AG09309 (cell line): ENCODE data around the gene SASH3.
"Not testable (repeated sequence)": the region's sequence is repeated elsewhere in the genome, so short reads cannot be mapped to it uniquely, and the experiment has no call there.

Source experiments
- DNase-seq: peaks from one replicate; pipeline ENCODE4 v3.0.0-alpha.2; 2010; ENCODE audit warnings: low read depth
- H3K4me3 ChIP-seq: 2 replicates; pipeline ENCODE4 v1.5.1; 2011; ENCODE audit warnings: mild to moderate bottlenecking, low read depth, low read length, moderate library complexity; ENCODE audit not compliant: control insufficient read depth
- TF ChIP-seq, protein P1 (sequence below): IDR thresholded peaks from 2 replicates; pipeline ENCODE4 v1.5.1; 2011; ENCODE audit warnings: mild to moderate bottlenecking, low read depth, low read length, inconsistent platforms; ENCODE audit not compliant: insufficient read depth, control insufficient read depth; ENCODE audit errors: missing control alignments

SASH3 gene

DNA sequence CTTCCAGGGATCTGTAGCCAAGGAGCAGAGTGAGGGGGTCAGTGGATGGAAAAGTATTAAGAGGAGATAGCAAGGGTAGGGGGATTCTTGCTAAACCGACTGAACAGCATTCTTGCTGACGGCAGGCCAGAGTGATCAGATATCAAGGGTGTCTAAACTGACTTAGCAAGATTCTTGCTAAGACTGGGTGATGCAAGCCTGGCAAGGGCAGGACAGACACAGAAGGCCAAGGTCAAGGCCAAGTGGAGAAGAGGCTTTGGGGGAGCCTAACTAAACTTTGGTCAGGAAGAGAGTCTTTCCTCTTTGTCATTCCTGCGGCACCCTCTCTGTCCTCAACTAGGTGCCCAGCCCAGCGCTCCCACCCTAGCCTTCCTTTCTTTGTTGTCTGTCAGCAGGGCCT, 40.2 kb upstream of the SASH3 start:
- TF ChIP-seq, protein P1, sequence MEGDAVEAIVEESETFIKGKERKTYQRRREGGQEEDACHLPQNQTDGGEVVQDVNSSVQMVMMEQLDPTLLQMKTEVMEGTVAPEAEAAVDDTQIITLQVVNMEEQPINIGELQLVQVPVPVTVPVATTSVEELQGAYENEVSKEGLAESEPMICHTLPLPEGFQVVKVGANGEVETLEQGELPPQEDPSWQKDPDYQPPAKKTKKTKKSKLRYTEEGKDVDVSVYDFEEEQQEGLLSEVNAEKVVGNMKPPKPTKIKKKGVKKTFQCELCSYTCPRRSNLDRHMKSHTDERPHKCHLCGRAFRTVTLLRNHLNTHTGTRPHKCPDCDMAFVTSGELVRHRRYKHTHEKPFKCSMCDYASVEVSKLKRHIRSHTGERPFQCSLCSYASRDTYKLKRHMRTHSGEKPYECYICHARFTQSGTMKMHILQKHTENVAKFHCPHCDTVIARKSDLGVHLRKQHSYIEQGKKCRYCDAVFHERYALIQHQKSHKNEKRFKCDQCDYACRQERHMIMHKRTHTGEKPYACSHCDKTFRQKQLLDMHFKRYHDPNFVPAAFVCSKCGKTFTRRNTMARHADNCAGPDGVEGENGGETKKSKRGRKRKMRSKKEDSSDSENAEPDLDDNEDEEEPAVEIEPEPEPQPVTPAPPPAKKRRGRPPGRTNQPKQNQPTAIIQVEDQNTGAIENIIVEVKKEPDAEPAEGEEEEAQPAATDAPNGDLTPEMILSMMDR, result no peak
- no peak for DNase-seq
- no peak overlapping the region for H3K4me3 ChIP-seq

DNA sequence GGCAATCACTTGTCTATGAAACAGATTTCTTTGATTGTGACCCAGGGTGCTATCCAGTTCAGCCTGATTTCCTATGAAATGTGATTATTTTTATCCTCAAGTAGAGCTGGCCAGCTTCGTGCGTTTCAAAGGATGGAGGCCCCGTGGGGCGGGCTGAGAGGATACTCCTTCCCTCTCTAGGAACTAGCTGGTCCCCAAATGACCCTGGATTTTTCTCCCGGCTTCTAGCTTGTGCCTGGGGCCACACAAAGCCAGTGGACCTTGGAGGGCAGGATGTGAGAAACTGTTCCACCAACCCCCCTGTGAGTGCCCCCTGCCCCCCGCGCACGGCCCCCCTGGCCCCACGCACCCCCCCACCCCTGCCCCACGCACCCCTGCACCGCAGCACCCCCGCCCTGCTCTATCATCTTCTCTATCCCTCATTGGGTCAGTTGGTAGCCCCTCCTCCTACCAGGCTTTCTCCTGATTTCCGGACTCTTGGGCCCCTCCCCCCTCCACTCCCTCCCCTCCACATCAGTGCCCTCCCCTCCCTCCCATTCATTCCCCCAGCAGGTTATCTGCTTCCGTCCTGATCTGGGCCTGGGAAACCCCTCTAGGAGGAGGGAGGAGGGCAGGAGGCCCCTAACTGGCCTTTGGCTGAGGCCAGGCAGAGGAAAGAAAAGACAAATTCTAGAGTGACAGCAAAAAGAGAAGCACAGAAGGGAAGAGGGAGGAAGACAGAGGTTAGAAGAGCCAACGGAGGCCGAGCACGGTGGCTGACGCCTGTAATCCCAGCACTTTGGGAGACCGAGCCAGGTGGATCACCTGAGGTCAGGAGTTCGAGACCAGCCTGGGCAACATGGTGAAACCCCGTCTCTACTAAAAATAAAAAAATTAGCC, 37.6 kb upstream of the SASH3 start:
- TF ChIP-seq, protein P1, result no peak
- no peak overlapping the region for H3K4me3 ChIP-seq
- no peak for DNase-seq

DNA sequence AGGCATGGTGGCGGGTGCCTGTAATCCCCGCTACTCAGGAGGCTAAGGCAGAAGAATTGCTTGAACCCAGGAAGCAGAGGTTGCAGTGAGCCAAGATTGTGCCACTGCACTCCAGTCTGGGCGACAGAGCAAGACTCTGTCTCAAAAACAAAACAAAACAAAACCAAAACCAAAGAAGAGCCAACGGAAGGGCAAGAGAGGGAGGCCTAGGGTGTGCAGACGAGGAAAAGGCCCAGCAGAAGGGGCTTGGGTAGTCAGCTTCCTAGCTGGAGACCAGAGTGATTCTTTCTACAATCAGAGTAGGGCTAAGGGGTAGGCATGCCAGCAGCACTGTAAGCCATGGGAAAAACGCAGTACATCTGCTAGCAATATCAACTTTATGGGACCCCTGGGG, 37.0 kb upstream of the SASH3 start:
- H3K4me3 ChIP-seq, DNase-seq: not testable (repeated sequence)

DNA sequence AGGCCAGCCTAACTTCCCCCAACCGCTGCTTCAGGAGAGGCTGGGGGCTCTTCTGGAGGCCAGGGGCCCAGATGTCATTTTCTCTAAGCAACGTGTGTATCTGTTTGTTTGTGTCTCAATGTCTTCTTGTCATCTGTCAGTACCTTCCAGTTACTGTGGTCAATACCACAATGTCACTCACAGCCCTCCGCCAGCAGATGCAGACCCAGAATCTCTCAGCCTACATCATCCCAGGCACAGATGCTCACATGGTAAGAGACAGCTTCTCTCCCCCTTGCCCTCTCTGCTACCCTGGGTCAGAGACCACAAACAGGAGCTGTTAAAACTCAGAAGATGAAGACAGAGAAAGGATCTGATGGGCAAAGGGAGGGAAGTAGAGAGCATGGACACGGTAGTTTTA, 35.9 kb upstream of the SASH3 start:
- no peak overlapping the region for H3K4me3 ChIP-seq
- TF ChIP-seq, protein P1, result no peak
- DNase-seq, result no peak

DNA sequence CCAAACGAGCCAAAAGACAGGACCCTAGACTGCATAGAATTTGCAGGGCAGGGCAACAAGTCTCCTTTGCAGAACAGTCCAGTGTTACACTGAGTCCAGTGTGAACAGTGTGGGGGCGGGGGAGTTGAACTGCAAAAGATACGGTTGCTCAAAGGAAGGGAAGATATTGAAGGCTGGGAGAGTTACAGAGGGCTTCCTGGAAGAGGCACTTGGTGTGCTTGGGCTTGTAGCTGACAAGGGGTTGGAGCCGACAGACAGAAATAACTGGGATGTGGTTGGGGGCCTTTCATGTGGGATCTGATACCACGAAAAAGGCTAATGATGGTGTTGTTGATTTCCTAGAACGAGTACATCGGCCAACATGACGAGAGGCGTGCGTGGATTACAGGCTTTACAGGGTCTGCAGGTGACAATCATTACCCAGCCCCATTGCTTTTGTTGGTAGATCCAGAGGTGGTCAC, 34.9 kb upstream of the SASH3 start:
- no peak overlapping the region for H3K4me3 ChIP-seq
- no peak for DNase-seq
- TF ChIP-seq, protein P1, result no peak

DNA sequence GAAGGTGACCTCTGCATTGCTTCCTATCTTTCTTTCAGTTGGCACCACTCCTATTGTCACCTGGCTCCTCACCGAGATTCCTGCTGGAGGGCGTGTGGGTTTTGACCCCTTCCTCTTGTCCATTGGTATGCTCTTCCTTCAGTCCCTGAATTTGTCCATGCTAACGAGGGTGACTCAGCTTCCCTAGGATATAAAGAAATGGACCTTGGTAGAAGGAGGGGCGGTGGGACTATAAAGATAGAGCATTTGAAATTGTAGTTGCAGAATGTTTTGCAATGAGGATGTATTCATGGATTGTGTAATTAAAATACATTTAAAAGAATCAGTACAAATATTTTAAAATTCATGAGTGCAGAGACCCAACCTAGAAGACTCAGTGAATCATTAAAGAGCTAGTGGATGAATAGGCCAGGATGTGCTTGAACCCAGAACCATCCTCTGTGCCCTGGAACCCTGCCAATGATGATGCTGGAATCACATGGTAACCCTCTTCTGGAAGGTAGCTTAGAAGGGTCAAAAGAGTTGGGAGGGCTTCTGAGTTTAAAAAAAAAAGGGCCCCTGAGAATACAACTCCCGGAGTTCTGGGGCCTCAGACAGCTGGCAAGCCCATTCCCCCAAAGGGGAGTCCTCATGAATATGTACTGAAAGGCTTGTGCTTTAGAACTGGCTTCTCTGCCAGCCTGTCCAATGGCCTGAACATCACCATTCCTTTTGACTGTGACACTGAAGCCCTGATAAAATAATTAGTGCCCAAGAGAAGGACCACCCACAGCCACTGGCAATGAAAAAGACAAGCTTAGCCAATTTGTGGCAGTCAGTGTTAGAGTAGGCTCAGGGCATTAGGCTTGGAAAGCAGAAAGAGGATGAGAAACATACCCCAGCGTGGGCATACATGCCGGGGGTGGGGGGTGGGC, 32.9 kb upstream of the SASH3 start:
- TF ChIP-seq, protein P1, result no peak
- no peak for DNase-seq
- H3K4me3 ChIP-seq, result no peak overlapping the region

DNA sequence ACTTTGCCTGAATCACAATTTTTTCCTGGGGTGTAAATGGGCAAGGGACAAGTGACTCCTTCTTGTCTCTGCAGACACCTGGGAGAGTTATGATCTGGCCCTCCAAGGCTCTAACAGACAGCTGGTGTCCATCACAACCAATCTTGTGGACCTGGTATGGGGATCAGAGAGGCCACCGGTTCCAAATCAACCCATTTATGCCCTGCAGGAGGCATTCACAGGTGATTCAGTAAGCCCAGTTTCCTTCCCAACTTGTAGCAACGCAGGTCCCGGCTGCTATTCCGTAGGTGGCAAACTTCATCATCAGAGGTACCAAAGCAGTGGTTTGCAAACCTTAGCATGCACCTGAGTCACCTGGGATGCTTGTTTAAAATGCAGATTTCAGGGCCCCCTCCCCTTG, 32.2 kb upstream of the SASH3 start:
- DNase-seq, result no peak
- H3K4me3 ChIP-seq, result no peak overlapping the region
- TF ChIP-seq, protein P1, result no peak
